Adrenal gland (tissue), 5 donors: ENCODE measurements around the gene DSCAML1.

Source experiments
- CTCF ChIP-seq, 6 experiments: fragments of 450-650 bp in 4 of 6; fragments of 200-600 bp in 2 of 6; sonication (generic) in 1 of 6; IDR thresholded peaks; 1 replicate in 5 of 6; 2 replicates in 1 of 6; pipeline versions ENCODE4 v1.5.1 to v1.8.0; 2016 to 2021; ENCODE audit warnings: antibody characterized with exemption in 6 of 6, mild to moderate bottlenecking in 2 of 6, moderate library complexity in 1 of 6
- POLR2A ChIP-seq, 2 donors: fragments of 450-650 bp; IDR thresholded peaks; one replicate each; pipeline ENCODE4 v1.6.1; 2017; ENCODE audit warnings: antibody characterized with exemption in 2 of 2, mild to moderate bottlenecking in 2 of 2, moderate library complexity in 1 of 2
- donor health status: DM: no; HTN: no; CAD: no.

- TF ChIP-seq POLR2A (IDR thresholded peaks at IDR 0.05) (no peak), CTCF (IDR thresholded peaks at IDR 0.05) (no peak)
Measured at GRCh38 chr11:117548876-117549275, 248.1 kb downstream of the DSCAML1 start.
